HCT116 (cell line): Measurements from ENCODE around the gene TUBA3D.
"Not testable (repeated sequence)": the region's sequence is repeated elsewhere in the genome, so short reads cannot be mapped to it uniquely, and the experiment has no call there.

Experiments used
- EZH2 ChIP-seq: fragments of 200-600 bp; sonication (generic); IDR thresholded peaks from 2 replicates; pipeline ENCODE4 v1.6.1; 2017; ENCODE audit warnings: antibody characterized with exemption, mixed run types
- POLR2A ChIP-seq: IDR thresholded peaks from 2 replicates; pipeline ENCODE4 v1.7.0; 2011; ENCODE audit warnings: borderline replicate concordance; ENCODE audit not compliant: insufficient read depth, insufficient read length; ENCODE audit errors: extremely low read depth
- TF ChIP-seq, protein P1 (sequence below), 3 experiments: fragments of 200-600 bp in 1 of 3; sonication (generic) in 1 of 3; IDR thresholded peaks in 2 of 3; conservative IDR thresholded peaks in 1 of 3; 2 replicates each; pipeline ENCODE4 v1.5.1; 2012 to 2017; ENCODE audit warnings: low read depth in 2 of 3, low read length in 2 of 3, antibody characterized with exemption in 1 of 3, borderline replicate concordance in 1 of 3, control low read depth in 1 of 3, mild to moderate bottlenecking in 1 of 3, mixed read lengths in 1 of 3, mixed run types in 1 of 3, moderate library complexity in 1 of 3; ENCODE audit not compliant: insufficient read depth in 1 of 3

DNA sequence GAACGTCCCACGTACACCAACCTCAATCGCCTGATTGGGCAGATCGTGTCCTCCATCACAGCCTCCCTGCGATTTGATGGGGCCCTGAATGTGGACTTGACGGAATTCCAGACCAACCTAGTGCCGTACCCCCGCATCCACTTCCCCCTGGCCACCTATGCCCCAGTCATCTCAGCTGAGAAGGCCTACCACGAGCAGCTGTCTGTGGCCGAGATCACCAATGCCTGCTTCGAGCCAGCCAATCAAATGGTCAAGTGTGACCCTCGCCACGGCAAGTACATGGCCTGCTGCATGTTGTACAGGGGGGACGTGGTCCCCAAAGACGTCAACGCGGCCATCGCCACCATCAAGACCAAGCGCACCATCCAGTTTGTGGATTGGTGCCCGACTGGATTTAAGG, 4.4 kb downstream of the TUBA3D start:
- TF ChIP-seq, protein P1, sequence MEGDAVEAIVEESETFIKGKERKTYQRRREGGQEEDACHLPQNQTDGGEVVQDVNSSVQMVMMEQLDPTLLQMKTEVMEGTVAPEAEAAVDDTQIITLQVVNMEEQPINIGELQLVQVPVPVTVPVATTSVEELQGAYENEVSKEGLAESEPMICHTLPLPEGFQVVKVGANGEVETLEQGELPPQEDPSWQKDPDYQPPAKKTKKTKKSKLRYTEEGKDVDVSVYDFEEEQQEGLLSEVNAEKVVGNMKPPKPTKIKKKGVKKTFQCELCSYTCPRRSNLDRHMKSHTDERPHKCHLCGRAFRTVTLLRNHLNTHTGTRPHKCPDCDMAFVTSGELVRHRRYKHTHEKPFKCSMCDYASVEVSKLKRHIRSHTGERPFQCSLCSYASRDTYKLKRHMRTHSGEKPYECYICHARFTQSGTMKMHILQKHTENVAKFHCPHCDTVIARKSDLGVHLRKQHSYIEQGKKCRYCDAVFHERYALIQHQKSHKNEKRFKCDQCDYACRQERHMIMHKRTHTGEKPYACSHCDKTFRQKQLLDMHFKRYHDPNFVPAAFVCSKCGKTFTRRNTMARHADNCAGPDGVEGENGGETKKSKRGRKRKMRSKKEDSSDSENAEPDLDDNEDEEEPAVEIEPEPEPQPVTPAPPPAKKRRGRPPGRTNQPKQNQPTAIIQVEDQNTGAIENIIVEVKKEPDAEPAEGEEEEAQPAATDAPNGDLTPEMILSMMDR (IDR thresholded peaks at IDR 0.05 in 2 of 3, conservative IDR thresholded peaks at IDR 0.05 in 1 of 3; ENCODE audit: borderline replicate concordance in 1 of 3, insufficient read depth in 1 of 3, low read depth in 2 of 3, low read length in 2 of 3), result not testable (repeated sequence)
- not testable (repeated sequence) for TF ChIP-seq EZH2, POLR2A
